IMR-90 (cell line): ENCODE measurements around the gene TRAPPC12. TPM values are rescaled to one million over a fixed set of nuclear protein-coding genes. Genes with fewer than 3 reads are reported as not detected.
A peak's percentile ranks its signal among the peaks of the same experiment; 100 is the strongest.

Experiments used
- ATAC-seq: fragments of 200-7000 bp; cut with Tn5 transposase; 2 replicates; pipeline ENCODE4 v1.9.1; 2020; ENCODE audit warnings: low read depth, mild to moderate bottlenecking, moderate library complexity
- BruUV-seq: library from RNA; stranded (reverse); fragments of 400-500 nt; replicated peaks from 2 replicates; lab custom pipeline; 2021; lab: Mats Ljungman, UMichigan
- CTCF ChIA-PET: fragments of 300-600 bp; formaldehyde crosslinking; extraction: SDS; loops from one replicate; lab custom pipeline; 2021; ENCODE audit warnings: antibody characterized with exemption; lab: Yijun Ruan, JAX
- POLR2A ChIA-PET: fragments of 300-600 bp; sonication (Branson Sonifier 250); formaldehyde crosslinking; loops from one replicate; lab custom pipeline; 2022; ENCODE audit warnings: antibody characterized with exemption; ENCODE audit not compliant: unreplicated experiment; lab: Charles Lee
- DNase-seq: peaks from one replicate; pipeline ENCODE4 v3.0.0; 2013
- H2AFZ ChIP-seq: replicated peaks from 2 replicates; pipeline ENCODE3; 2013; ENCODE audit warnings: low read length, mild to moderate bottlenecking; ENCODE audit not compliant: poor library complexity
- H2AK5ac ChIP-seq: 2 replicates; pipeline ENCODE4 v1.6.1; 2013; ENCODE audit warnings: low read depth, low read length, inconsistent platforms
- H2AK9ac ChIP-seq: replicated peaks from 2 replicates; pipeline ENCODE3; 2013; ENCODE audit warnings: mild to moderate bottlenecking, low read depth, low read length, moderate library complexity; ENCODE audit not compliant: poor library complexity
- H2BK120ac ChIP-seq: 2 replicates; pipeline ENCODE4 v1.6.1; 2013; ENCODE audit warnings: low read depth, low read length, inconsistent platforms
- H2BK15ac ChIP-seq: 3 replicates; pipeline ENCODE4 v1.6.1; 2013; ENCODE audit warnings: low read depth, low read length, inconsistent platforms
- H2BK20ac ChIP-seq: 2 replicates; pipeline ENCODE4 v1.6.1; 2013; ENCODE audit warnings: low read depth, mild to moderate bottlenecking, inconsistent platforms, low read length, moderate library complexity
- H2BK5ac ChIP-seq: 2 replicates; pipeline ENCODE4 v1.6.1; 2013; ENCODE audit warnings: mild to moderate bottlenecking, low read depth, low read length, inconsistent platforms; ENCODE audit not compliant: poor library complexity, severe bottlenecking
- H3K14ac ChIP-seq: replicated peaks from 2 replicates; pipeline ENCODE4 v1.6.1; 2013; ENCODE audit warnings: low read depth, low read length, inconsistent platforms
- H3K18ac ChIP-seq: 2 replicates; pipeline ENCODE4 v1.6.1; 2013; ENCODE audit warnings: low read depth, low read length, control low read depth
- H3K23ac ChIP-seq: 2 replicates; pipeline ENCODE4 v1.6.1; 2013; ENCODE audit warnings: low read depth, low read length, inconsistent platforms
- H3K27ac ChIP-seq: 2 replicates; pipeline ENCODE4 v1.5.1; 2013; ENCODE audit warnings: mild to moderate bottlenecking, control low read depth, low read length; ENCODE audit not compliant: insufficient read depth
- H3K27me3 ChIP-seq: 2 replicates; pipeline ENCODE4 v1.6.1; 2013; ENCODE audit warnings: low read length; ENCODE audit not compliant: control insufficient read depth, insufficient read depth
- H3K36me3 ChIP-seq: 2 replicates; pipeline ENCODE4 v1.6.1; 2013; ENCODE audit warnings: low read length, mixed read lengths; ENCODE audit not compliant: control insufficient read depth, insufficient read depth
- H3K4ac ChIP-seq: 2 replicates; pipeline ENCODE4 v1.6.1; 2013; ENCODE audit warnings: low read depth, low read length, inconsistent platforms
- H3K4me1 ChIP-seq: 2 replicates; pipeline ENCODE4 v1.6.1; 2013; ENCODE audit warnings: low read length, mixed read lengths; ENCODE audit not compliant: control insufficient read depth, insufficient read depth
- H3K4me2 ChIP-seq: 2 replicates; pipeline ENCODE4 v1.6.1; 2013; ENCODE audit warnings: low read depth, mild to moderate bottlenecking, control low read depth, low read length, moderate library complexity
- H3K4me3 ChIP-seq: 2 replicates; pipeline ENCODE4 v1.5.1; 2013; ENCODE audit warnings: low read depth, mild to moderate bottlenecking, control low read depth, low read length, moderate library complexity; ENCODE audit not compliant: insufficient read depth
- H3K56ac ChIP-seq: 2 replicates; pipeline ENCODE4 v1.6.1; 2013; ENCODE audit warnings: low read length, inconsistent platforms; ENCODE audit not compliant: insufficient read depth; ENCODE audit errors: extremely low read depth
- H3K79me1 ChIP-seq, 2 experiments: 2 replicates each; pipeline ENCODE4 v1.6.1; 2013; ENCODE audit warnings: low read length in 2 of 2, inconsistent platforms in 1 of 2, low read depth in 1 of 2
- H3K9ac ChIP-seq: 2 replicates; pipeline ENCODE4 v1.6.1; 2013; ENCODE audit warnings: low read depth, low read length, control low read depth
- H3K9me1 ChIP-seq: 2 replicates; pipeline ENCODE4 v1.6.1; 2013; ENCODE audit warnings: low read length, inconsistent platforms; ENCODE audit not compliant: insufficient read depth
- H3K9me3 ChIP-seq: 2 replicates; pipeline ENCODE4 v1.6.1; 2013; ENCODE audit warnings: low read length; ENCODE audit not compliant: control insufficient read depth, insufficient read depth
- H4K20me1 ChIP-seq: 2 replicates; pipeline ENCODE4 v1.6.1; 2013; ENCODE audit warnings: low read length, inconsistent platforms; ENCODE audit not compliant: insufficient read depth
- H4K5ac ChIP-seq: 2 replicates; pipeline ENCODE4 v1.6.1; 2013; ENCODE audit warnings: mild to moderate bottlenecking, low read depth, low read length, control low read depth
- H4K8ac ChIP-seq, 2 experiments: 2 replicates each; pipeline ENCODE4 v1.6.1; 2013; ENCODE audit warnings: low read depth in 2 of 2, low read length in 2 of 2, control low read depth in 1 of 2, inconsistent platforms in 1 of 2
- H4K91ac ChIP-seq: 2 replicates; pipeline ENCODE4 v1.6.1; 2013; ENCODE audit warnings: low read depth, low read length, inconsistent platforms; ENCODE audit not compliant: insufficient read depth
- BHLHE40 ChIP-seq: fragments of 150-350 bp; IDR thresholded peaks from 2 replicates; pipeline ENCODE4 v1.6.1; 2016; ENCODE audit warnings: mild to moderate bottlenecking, low read depth, low read length
- CEBPB ChIP-seq: IDR thresholded peaks from 2 replicates; pipeline ENCODE4 v1.6.1; 2012; ENCODE audit warnings: low read depth, low read length, improper control_type of control experiment
- CHD1 ChIP-seq: IDR thresholded peaks from 2 replicates; pipeline ENCODE4 v1.6.1; 2012; ENCODE audit warnings: low read depth, low read length, improper control_type of control experiment
- ELK1 ChIP-seq: fragments of 150-350 bp; IDR thresholded peaks from 2 replicates; pipeline ENCODE4 v1.6.1; 2016; ENCODE audit warnings: low read depth, mild to moderate bottlenecking, low read length, moderate library complexity, borderline replicate concordance
- FOS ChIP-seq: fragments of 150-350 bp; IDR thresholded peaks from 2 replicates; pipeline ENCODE4 v1.6.1; 2016; ENCODE audit warnings: low read depth, low read length
- MAFK ChIP-seq: IDR thresholded peaks from 2 replicates; pipeline ENCODE4 v1.6.1; 2012; ENCODE audit warnings: low read depth, low read length, improper control_type of control experiment
- NFE2L2 ChIP-seq: fragments of 150-350 bp; IDR thresholded peaks from 2 replicates; pipeline ENCODE4 v1.6.1; 2016; ENCODE audit warnings: low read depth, mild to moderate bottlenecking, low read length
- POLR2A ChIP-seq: IDR thresholded peaks from 2 replicates; pipeline ENCODE4 v1.6.1; 2012; ENCODE audit warnings: mild to moderate bottlenecking, low read depth, low read length
- SMC3 ChIP-seq: fragments of 150-350 bp; IDR thresholded peaks from 2 replicates; pipeline ENCODE4 v1.6.1; 2016; ENCODE audit warnings: low read depth, mild to moderate bottlenecking, antibody characterized with exemption, low read length, moderate library complexity
- WGBS, 2 experiments: methylation state at CpG; one replicate each; pipeline versions ENCODE4 v1.1.5 to v1.1.7; 2013; ENCODE audit warnings: missing lambda C conversion rate in 2 of 2; ENCODE audit not compliant: insufficient read length in 1 of 2; ENCODE audit errors: extremely low coverage in 2 of 2; 5-methylcytosine and 5-hydroxymethylcytosine counted together
- dilution Hi-C: fragments of 300-500 bp; cut with HindIII; formaldehyde crosslinking; loops from one replicate; pipeline ENCODE4 v1.14.3; 2018; ENCODE audit warnings: low sequenced_read_pairs; ENCODE audit not compliant: unreplicated experiment
- in situ Hi-C: fragments of 300-500 bp; cut with MboI; formaldehyde crosslinking; loops from 3 replicates; pipeline ENCODE4 v1.14.3; 2019; ENCODE audit warnings: low sequenced_read_pairs, inconsistent platforms, mixed read lengths
- intact Hi-C: fragments of 100-400 bp; cut with micrococcal nuclease; formaldehyde crosslinking; loops from 2 replicates; pipeline ENCODE4 v1.10.0; 2022
- polyA plus RNA-seq, 3 experiments: library from polyadenylated mRNA; depleted of rRNA; stranded (reverse); fragments of >200 nt; gene quantifications; 2 replicates each; pipeline ENCODE4 v1.2.3, GENCODE V29; 2012; ENCODE audit warnings: low replicate concordance in 1 of 3
- total RNA-seq: library from RNA; depleted of rRNA; stranded (reverse); fragments of >200 nt; gene quantifications from 2 replicates; pipeline ENCODE4 v1.2.3, GENCODE V29; 2012

TRAPPC12 gene
- total and polyA plus RNA-seq, 2 of the 4 experiments (the other 2 are of a cell fraction): 25.8 to 69.9 TPM

GRCh38 chr2:3498783-3499394 lies 119.4 kb downstream of the TRAPPC12 start:
- DNase-seq (no peak), ATAC-seq (no peak)
- in situ Hi-C loops: no loop called here
- Histone ChIP-seq H3K4ac (no peak overlapping the region), H3K9me3 (no peaks in the 10 kb centered on the region), H3K4me3 (no peak overlapping the region), H3K4me2 (no peak overlapping the region), H3K79me1 (peaks cover 6 to 21% of the 10 kb centered on the region in 2 experiments; a peak in 3 of 4 replicates), H2BK20ac (no peak overlapping the region), H3K14ac (no peak overlapping the region), H4K20me1 (peaks cover 4% of the 10 kb centered on the region; the same call in 1 of the 2 replicates), H2BK120ac (no peak overlapping the region), H3K9ac (no peak overlapping the region), H2AFZ (no peak overlapping the region), H2AK5ac (no peak overlapping the region), H3K27ac (no peak overlapping the region), H3K9me1 (peaks cover 11% of the 10 kb centered on the region), H2BK5ac (no peak overlapping the region), H2BK15ac (no peak overlapping the region), H4K91ac (no peak overlapping the region), H4K8ac (no peak overlapping the region), H3K18ac (no peak overlapping the region), H4K5ac (no peak overlapping the region), H3K36me3 (peaks cover 41% of the 10 kb centered on the region), H3K23ac (no peak overlapping the region), H3K27me3 (no peaks in the 10 kb centered on the region), H3K56ac (no peak overlapping the region), H3K4me1 (no peaks in the 10 kb centered on the region; the same call in 1 of the 2 replicates), H2AK9ac (peak overlapping the region; percentile 67)
- intact Hi-C loops: no loop called here
- WGBS, 2 experiments: 97% methylated on average over 4 of the region's 18 CpGs; no CpG with 5 or more reads in 1 of the 2 experiments
- BruUV-seq: no TSS peak
- TF ChIP-seq POLR2A (no peak), ELK1 (no peak), NFE2L2 (no peak), BHLHE40 (no peak), CHD1 (no peak), CEBPB (no peak), FOS (no peak), MAFK (no peak), SMC3 (no peak)
- dilution Hi-C loops: no loop called here
- ChIA-PET CTCF (no interaction called here), POLR2A (no interaction called here)
